ENCODE results near the gene NUDT5. TPM values are rescaled to one million over a fixed set of nuclear protein-coding genes. Genes with fewer than 3 reads are reported as not detected.
A peak's percentile ranks its signal among the peaks of the same experiment; 100 is the strongest.
"Not testable (repeated sequence)": the region's sequence is repeated elsewhere in the genome, so short reads cannot be mapped to it uniquely, and the experiment has no call there.

Gene NUDT5
- polyA plus RNA-seq (ENCODE audit: insufficient read length in 3 of 3) = 10 to 100 TPM; 82.3 to 91.1 (median 84.3) TPM
- long read RNA-seq, donor 1, partial matches to known transcripts = 0 of 25 reads
- long read RNA-seq, donor 1, other reads (novel, unspliced or antisense) = 25 of 25 reads
- long read RNA-seq, donor 2, partial matches to known transcripts = 0 of 41 reads
- long read RNA-seq, donor 2, other reads (novel, unspliced or antisense) = 41 of 41 reads
- long read RNA-seq, donor 3, partial matches to known transcripts = 0 of 29 reads
- long read RNA-seq, donor 3, other reads (novel, unspliced or antisense) = 28 of 29 reads
- long read RNA-seq, donor 4, partial matches to known transcripts = 0 of 40 reads
- long read RNA-seq, donor 4, other reads (novel, unspliced or antisense) = 40 of 40 reads
- long read RNA-seq, donor 5, partial matches to known transcripts = 0 of 19 reads
- long read RNA-seq, donor 5, other reads (novel, unspliced or antisense) = 19 of 19 reads
- long read RNA-seq, donor 6, partial matches to known transcripts = 56 of 160 reads
- long read RNA-seq, donor 6, other reads (novel, unspliced or antisense) = 102 of 160 reads
- long read RNA-seq, donor 7, partial matches to known transcripts = 0 of 37 reads
- long read RNA-seq, donor 7, other reads (novel, unspliced or antisense) = 37 of 37 reads
- long read RNA-seq, donor 8, partial matches to known transcripts = 34 of 57 reads
- long read RNA-seq, donor 8, other reads (novel, unspliced or antisense) = 23 of 57 reads
- long read RNA-seq, donor 9, partial matches to known transcripts = 0 of 42 reads
- long read RNA-seq, donor 9, other reads (novel, unspliced or antisense) = 42 of 42 reads
- long read RNA-seq, donor 10, partial matches to known transcripts = 0 of 26 reads
- long read RNA-seq, donor 10, other reads (novel, unspliced or antisense) = 25 of 26 reads
- long read RNA-seq, donor 11, partial matches to known transcripts = 20 of 20 reads
- long read RNA-seq, donor 11, other reads (novel, unspliced or antisense) = 0 of 20 reads
- long read RNA-seq, donor 12, partial matches to known transcripts = 0 of 43 reads
- long read RNA-seq, donor 12, other reads (novel, unspliced or antisense) = 42 of 43 reads
- long read RNA-seq, donor 13, partial matches to known transcripts = 0 of 15 reads
- long read RNA-seq, donor 13, other reads (novel, unspliced or antisense) = 14 of 15 reads
- long read RNA-seq, donor 14 = 0 reads
- long read RNA-seq, donor 15, partial matches to known transcripts = 0 of 42 reads
- long read RNA-seq, donor 15, other reads (novel, unspliced or antisense) = 42 of 42 reads
- long read RNA-seq, donor 16, partial matches to known transcripts = 5 of 41 reads
- long read RNA-seq, donor 16, other reads (novel, unspliced or antisense) = 36 of 41 reads

DNA sequence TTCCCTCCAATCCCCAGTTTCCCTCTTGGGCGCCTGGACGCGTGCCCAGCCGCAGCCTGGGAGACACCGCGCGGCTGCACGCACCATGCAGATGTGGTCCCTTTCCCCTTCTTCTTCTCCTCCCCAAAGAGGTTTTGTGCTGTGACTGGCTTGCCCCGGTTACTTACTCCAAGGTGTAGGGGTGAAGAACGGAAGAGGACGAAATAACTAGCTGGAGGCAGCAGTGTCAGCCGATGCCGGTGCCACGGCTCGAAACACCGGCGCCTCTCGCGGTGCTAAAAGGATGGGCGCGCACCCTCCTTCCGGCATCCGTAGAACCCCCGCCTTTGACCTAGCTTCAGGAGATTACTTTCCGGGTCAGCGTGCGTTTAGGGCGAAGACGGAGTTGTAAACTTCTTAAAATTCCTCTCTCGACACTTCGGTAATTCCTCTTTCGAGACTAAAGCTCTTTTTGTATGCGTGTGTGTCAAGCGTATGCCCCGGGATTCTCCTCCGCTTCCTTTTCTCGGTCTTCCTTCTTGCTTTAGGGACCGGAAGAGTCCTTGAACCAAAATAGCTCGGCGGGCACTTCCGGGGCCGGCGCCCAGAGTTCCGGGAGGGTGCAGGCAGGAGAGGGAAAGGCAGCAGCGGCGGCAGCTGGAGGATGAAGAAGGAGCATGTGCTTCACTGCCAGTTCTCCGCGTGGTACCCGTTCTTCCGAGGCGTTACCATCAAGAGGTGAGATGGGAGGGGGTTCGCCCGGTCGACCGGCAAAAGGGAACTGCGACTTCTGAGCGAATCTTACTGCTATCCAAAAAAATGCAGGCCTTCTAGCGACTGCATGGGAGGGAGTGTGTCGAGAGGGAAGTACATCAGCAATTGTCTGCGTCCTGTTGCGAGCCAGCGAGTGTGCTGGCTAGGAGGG lies at the start of gene NUDT5, which contains the start of gene CDC123:
TSS of gene NUDT5 (minus strand) at position 289 of the 904 bp plus-strand sequence. CDS start 9,600 bp downstream, outside the sequence.
TSS of gene CDC123 (plus strand) at position 586 of the 904 bp plus-strand sequence. CDS start at position 644, 58 bp downstream.
- peak; percentile 90 for DNase-seq

GRCh38 chr10:12243864-12244620 lies 48.4 kb upstream of the NUDT5 start:
- DNase-seq = no peak

DNA sequence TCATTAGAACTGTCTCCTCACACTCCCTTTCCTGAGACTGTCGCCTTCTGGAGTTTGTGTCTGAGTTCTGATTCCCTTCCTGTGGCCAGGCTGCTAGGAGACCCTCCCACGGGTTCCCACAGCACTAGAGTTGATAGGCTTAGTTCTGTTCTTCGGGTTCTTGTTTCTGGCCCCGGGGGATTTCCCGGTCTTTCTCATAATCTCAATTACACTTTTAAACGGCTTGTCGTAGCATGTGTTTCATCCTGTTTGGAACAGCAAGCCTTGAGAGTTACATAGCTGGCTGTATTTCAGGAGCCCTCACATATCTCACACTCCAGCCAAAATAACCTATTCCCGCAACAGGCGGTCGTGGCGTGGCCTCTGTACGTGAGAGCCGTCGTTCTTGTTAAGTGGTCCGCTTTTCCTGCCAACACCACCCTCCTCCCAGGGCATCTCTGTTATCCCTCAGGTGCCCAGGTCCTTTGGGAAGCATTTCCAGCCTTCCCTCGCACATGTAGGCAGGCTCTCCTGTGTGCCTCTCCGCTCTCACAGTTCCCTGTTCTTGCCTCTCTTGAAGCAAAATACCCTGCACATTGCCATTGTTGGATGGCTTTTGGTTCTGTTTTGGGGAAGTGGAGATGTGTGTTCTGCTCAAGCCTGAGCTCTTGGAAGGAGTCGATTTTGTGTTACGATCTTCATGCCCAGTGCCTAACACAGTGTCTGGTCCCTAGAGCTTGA lies 46.3 kb upstream of the NUDT5 start:
- DNase-seq = no peak

- no peak for DNase-seq
Observed at GRCh38 chr10:12238821-12239220, 43.1 kb upstream of the NUDT5 start.

DNA sequence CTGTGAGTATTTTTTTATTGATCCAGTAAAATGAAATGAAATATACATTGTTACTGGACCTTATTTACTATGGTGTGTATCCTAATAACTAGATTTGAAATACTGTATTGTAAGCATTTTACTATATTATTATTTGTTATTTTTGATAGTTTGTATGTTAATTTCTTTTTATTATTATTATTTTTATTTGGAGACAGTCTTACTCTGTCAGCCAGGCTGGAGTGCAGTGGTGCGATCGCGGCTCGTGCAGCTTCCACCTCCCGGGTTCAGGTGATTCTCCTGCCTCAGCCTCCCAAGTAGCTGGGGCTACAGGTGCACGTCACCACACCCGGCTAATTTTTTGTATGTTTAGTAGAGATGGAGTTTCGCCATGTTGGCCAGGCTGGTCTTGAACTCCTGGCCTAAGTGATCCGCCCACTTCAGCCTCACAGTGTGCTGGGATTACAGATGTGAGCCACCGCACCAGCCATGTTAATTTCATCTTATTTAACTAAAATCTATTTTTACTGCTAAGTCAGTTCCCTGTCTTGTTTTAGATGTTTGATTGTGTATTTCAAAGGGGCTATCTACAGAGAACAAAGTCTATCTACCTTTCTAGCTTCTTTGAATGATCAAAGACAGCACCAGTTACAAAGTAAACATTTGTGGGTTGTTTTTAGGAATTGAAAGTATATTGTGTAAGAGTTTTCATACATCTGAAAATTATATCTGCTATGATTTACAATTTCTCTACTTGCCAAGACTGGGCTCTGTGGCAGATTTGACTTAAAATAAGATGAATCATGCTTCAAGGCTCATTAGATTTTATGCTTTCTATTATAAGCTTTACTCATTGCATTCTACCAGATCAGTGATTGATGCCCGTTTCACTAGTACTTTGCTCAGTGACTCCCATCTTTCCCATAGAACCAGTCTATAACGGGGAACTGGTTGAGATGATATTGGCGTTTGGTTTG lies 41.9 kb upstream of the NUDT5 start:
- DNase-seq = no peak

- DNase-seq = no peak
Observed at GRCh38 chr10:12235796-12236195, 40.1 kb upstream of the NUDT5 start.

DNA sequence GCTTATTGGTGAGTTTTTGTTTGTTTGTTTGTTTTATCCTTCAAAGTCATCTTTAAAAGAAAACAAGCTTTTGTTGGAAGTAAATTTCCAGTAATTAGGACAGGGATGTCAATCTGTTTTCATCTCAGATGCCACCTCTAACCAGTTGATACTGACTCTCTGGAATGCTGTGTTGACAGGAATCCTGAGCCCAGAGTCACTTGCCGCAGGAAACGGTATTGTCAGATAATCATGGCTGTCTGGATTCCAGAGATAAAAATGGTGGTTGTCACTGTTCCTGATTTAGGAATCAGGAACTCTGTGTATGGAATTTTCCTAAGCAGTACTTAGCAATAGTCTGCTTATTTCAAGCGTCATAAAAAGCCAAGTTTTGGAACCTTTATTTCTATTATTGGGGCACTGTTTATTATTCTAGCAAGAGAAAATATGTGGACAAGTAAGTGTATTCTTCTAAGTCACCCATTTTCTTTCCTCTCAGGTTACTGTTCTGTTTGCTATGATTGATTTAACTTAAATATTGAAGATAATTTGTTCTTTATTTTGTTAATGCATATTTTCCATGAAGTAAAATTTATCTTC lies 39.5 kb upstream of the NUDT5 start:
- DNase-seq = no peak

DNA sequence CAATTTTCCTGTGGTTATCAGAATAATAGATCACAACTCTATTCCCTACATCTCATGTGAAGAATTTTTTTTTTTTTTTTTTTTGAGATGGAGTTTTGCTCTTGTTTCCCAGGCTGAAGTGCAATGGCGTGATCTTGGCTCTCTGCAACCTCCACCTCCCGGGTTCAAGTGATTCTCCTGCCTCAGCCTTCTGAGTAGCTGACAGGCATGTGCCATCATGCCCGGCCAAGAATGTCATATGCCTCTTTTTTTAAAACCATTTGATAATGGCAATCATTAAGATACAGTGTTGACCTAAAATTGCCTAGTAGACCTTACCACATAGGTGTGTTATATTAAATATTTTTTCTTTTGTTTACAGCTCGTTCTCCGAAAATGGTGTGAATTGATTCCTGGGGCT lies 39.0 kb upstream of the NUDT5 start:
- not testable (repeated sequence) for DNase-seq

- no peak for DNase-seq
Observed at GRCh38 chr10:12228851-12229250, 33.2 kb upstream of the NUDT5 start.

- DNase-seq = not testable (repeated sequence)
Observed at GRCh38 chr10:12226438-12226837, 30.7 kb upstream of the NUDT5 start.

GRCh38 chr10:12225444-12225843 lies 29.8 kb upstream of the NUDT5 start:
- DNase-seq = no peak

- DNase-seq = no peak
Observed at GRCh38 chr10:12221323-12222298, 25.9 kb upstream of the NUDT5 start.

- DNase-seq = no peak
Observed at GRCh38 chr10:12218991-12219390, 23.3 kb upstream of the NUDT5 start.

DNA sequence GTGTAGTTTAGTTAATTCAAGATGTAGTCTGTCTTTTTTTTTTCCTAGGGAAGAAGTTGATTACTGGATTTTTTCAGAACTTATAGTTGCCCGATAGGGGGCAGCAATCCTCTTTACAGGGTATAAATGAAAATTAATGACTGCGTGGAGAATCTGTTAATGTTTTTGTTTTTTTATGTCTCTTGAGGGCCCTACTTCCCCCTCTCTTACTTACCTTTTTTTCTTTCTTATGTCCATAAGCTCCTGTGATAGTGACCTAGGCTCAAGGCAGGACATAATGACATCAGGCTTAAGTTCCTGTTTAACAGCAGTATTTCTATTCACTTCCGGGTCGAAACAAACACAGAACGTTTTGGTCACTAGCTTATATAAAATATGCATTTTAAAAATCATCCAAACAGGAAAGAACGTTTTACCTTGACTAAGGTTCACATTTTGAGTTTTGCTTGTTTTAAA lies 19.1 kb upstream of the NUDT5 start:
- DNase-seq = no peak

- DNase-seq = no peak
Observed at GRCh38 chr10:12214093-12214492, 18.4 kb upstream of the NUDT5 start.

- no peak for DNase-seq
Observed at GRCh38 chr10:12213621-12214020, 17.9 kb upstream of the NUDT5 start.
